ENCODE data around the gene SUN5.
"Not testable (repeated sequence)": the region's sequence is repeated elsewhere in the genome, so short reads cannot be mapped to it uniquely, and the experiment has no call there.

Gene SUN5

GRCh38 chr20:33004141-33004751, at the start of gene SUN5:
Gene SUN5 (minus strand): TSS chr20:33004433. CDS start chr20:33004340, 93 bp downstream.
- DNase-seq: no peak

GRCh38 chr20:33053291-33054106, 49.3 kb upstream of the SUN5 start, which contains the start of gene BPIFB3:
Gene BPIFB3 (plus strand): TSS chr20:33053903. CDS start chr20:33055436, 1,533 bp downstream.
- no peak for DNase-seq

GRCh38 chr20:33051333-33051732, 47.1 kb upstream of the SUN5 start:
- DNase-seq: no peak

GRCh38 chr20:33046412-33046811, 42.2 kb upstream of the SUN5 start:
- no peak for DNase-seq

- DNase-seq: not testable (repeated sequence)
Measured at GRCh38 chr20:33045129-33045721, 41.0 kb upstream of the SUN5 start.

GRCh38 chr20:33043731-33044181, 39.5 kb upstream of the SUN5 start:
- DNase-seq: no peak

GRCh38 chr20:33042983-33043730, 38.9 kb upstream of the SUN5 start:
- no peak for DNase-seq

GRCh38 chr20:33042430-33042829, 38.2 kb upstream of the SUN5 start:
- DNase-seq: no peak

- DNase-seq: no peak
Measured at GRCh38 chr20:33038243-33038642, 34.0 kb upstream of the SUN5 start.

GRCh38 chr20:33037456-33037855, 33.2 kb upstream of the SUN5 start:
- no peak for DNase-seq

- DNase-seq: no peak
Measured at GRCh38 chr20:33034901-33035492, 30.8 kb upstream of the SUN5 start.

GRCh38 chr20:33034115-33034514, 29.9 kb upstream of the SUN5 start:
- DNase-seq: no peak

- no peak for DNase-seq
Measured at GRCh38 chr20:33033381-33033780, 29.1 kb upstream of the SUN5 start.

- DNase-seq: no peak
Measured at GRCh38 chr20:33032555-33032954, 28.3 kb upstream of the SUN5 start.

GRCh38 chr20:33031531-33031930, 27.3 kb upstream of the SUN5 start, which contains the start of gene BPIFB6:
Gene BPIFB6 (plus strand): TSS chr20:33031648. CDS start chr20:33031648, 0 bp downstream.
- DNase-seq: no peak

GRCh38 chr20:33030569-33030968, 26.3 kb upstream of the SUN5 start:
- no peak for DNase-seq

GRCh38 chr20:33030076-33030475, 25.8 kb upstream of the SUN5 start:
- no peak for DNase-seq

GRCh38 chr20:33028875-33029274, 24.6 kb upstream of the SUN5 start:
- DNase-seq: no peak

GRCh38 chr20:33027769-33028751, 23.8 kb upstream of the SUN5 start:
- no peak for DNase-seq

GRCh38 chr20:33026779-33027759, 22.8 kb upstream of the SUN5 start:
- no peak for DNase-seq

All from DMS153 (cell line).